Brain microvascular endothelial cell (primary cell): ENCODE results near the gene KARS1.

ENCODE experiments used
- DNase-seq: peaks from one replicate; pipeline ENCODE4 v3.0.0-alpha.2; 2020
- H3K27ac ChIP-seq: fragments of 250-450 bp; sonication (Bioruptor Pico); 2 replicates; pipeline ENCODE4 v1.5.1; 2020; ENCODE audit warnings: mild to moderate bottlenecking, moderate library complexity
- H3K27me3 ChIP-seq: fragments of 250-450 bp; sonication (Bioruptor Pico); replicated peaks from 2 replicates; pipeline ENCODE4 v1.5.1; 2020; ENCODE audit warnings: mild to moderate bottlenecking
- H3K36me3 ChIP-seq: fragments of 250-450 bp; sonication (Bioruptor Pico); replicated peaks from 2 replicates; pipeline ENCODE4 v1.5.1; 2020; ENCODE audit warnings: mild to moderate bottlenecking
- H3K4me3 ChIP-seq: 2 replicates; pipeline ENCODE4 v1.5.1; 2011; ENCODE audit warnings: low read depth, mild to moderate bottlenecking, control low read depth, low read length, moderate library complexity
- in situ Hi-C: cut with HindIII; loops from 2 replicates; pipeline ENCODE4 v1.10.0; 2017; ENCODE audit warnings: low sequenced_read_pairs, low pct_ligation_motif_present
- TF ChIP-seq, protein P1 (sequence below): IDR thresholded peaks from 2 replicates; pipeline ENCODE4 v1.5.1; 2011; ENCODE audit warnings: low read depth, mild to moderate bottlenecking, moderate library complexity, low read length, control low read depth, inconsistent platforms; ENCODE audit errors: missing control alignments

The KARS1 gene

DNA sequence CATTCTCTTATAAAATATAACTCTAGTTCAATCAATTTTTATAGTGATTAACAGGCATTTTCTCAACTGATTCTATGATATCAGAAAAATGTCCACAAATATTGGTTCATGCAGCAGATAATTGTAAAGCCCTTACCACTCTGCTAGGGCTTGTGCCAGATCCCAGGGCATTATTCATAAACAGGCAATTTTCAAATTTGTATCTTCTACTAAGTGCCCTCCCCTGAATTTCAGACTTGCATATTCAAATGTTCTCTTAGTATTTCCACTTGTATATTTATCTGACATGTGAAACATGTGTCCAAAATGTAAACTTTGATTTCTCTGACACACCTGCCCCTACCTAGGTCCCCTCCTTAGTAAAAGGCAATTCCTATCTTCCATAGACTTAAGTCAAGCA is 20.0 kb upstream of the KARS1 start:
- in situ Hi-C loops, result no loop called here
- H3K27me3 ChIP-seq, result no peaks in the 10 kb centered on the region
- H3K4me3 ChIP-seq, result no peak overlapping the region
- H3K27ac ChIP-seq, result no peak overlapping the region
- no peaks in the 10 kb centered on the region for H3K36me3 ChIP-seq
- TF ChIP-seq, protein P1, sequence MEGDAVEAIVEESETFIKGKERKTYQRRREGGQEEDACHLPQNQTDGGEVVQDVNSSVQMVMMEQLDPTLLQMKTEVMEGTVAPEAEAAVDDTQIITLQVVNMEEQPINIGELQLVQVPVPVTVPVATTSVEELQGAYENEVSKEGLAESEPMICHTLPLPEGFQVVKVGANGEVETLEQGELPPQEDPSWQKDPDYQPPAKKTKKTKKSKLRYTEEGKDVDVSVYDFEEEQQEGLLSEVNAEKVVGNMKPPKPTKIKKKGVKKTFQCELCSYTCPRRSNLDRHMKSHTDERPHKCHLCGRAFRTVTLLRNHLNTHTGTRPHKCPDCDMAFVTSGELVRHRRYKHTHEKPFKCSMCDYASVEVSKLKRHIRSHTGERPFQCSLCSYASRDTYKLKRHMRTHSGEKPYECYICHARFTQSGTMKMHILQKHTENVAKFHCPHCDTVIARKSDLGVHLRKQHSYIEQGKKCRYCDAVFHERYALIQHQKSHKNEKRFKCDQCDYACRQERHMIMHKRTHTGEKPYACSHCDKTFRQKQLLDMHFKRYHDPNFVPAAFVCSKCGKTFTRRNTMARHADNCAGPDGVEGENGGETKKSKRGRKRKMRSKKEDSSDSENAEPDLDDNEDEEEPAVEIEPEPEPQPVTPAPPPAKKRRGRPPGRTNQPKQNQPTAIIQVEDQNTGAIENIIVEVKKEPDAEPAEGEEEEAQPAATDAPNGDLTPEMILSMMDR, result no peak
- DNase-seq, result no peak

DNA sequence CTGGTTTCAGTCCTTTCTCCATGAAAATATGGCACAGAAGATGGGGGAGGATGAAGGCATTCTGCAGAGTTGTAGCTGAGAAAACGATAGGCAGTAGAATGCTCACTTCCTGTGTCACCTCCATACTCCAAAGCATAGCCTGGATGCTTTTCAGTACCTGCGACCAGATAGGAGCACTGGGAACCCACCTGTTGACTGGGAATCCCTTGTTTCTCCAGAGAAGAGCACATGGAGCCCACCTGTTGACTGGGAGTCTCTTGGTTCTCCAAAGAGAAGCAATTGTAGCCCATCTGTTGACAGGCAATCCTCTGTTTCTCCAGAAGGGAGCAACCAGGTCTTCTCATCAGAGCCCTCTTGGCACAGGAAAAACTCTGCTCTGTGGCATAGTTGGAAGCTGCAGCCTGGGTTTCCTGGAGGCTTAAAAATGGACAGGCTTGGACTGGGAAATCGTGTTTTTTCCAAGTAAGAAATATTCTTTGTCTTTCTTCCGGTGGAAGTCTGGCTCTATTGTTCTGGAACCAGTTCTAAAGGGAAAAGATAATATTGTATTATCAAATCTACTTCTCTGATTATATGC is 13.3 kb upstream of the KARS1 start:
- TF ChIP-seq, protein P1, result no peak
- in situ Hi-C loops, result no loop called here
- no peaks in the 10 kb centered on the region for H3K27me3 ChIP-seq
- DNase-seq, result no peak
- no peak overlapping the region for H3K4me3 ChIP-seq
- H3K27ac ChIP-seq, result no peak overlapping the region
- peaks cover 24% of the 10 kb centered on the region for H3K36me3 ChIP-seq

DNA sequence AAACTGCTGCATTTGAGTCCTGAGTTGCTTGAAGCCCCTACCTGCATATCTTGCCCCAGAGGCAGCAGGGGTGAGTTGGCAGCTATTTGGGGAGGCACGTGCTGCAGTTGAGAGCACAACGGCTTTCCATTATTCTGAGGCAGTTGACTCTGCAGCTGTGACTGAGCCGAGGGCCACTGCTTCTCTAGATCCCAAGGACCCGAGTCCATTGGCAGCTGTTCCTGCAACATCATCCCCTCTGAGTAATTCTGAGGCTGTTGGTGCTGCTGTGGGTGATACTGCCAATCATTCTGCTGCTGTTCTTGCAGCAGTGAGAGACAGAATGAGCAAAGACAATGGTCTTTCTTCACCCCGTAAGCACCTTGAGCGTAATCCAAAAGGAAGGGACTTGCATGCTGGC is 12.9 kb upstream of the KARS1 start:
- no peak for DNase-seq
- no peak overlapping the region for H3K27ac ChIP-seq
- no peak overlapping the region for H3K4me3 ChIP-seq
- peaks cover 29% of the 10 kb centered on the region for H3K36me3 ChIP-seq
- no peaks in the 10 kb centered on the region for H3K27me3 ChIP-seq
- TF ChIP-seq, protein P1, result no peak
- in situ Hi-C loops, result no loop called here

DNA sequence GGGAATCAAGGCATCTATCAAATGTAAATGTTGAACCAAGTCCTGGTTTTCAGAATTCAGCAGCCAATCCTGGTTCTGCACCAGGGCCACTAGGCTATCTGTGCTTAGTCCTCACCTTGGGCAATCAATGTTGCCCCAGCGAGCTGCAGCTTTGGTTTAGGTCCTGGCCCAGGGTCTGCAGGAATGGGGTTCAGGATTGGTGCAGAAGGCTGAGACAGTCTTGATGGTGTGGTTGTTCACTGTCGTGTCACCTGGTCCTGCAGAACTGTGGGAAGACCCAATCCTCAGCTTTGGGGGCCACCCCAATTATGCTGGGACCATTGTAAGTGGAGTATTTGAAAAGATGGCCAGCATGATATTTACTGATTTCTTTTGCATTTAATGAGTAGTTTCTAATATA is 10.7 kb upstream of the KARS1 start:
- in situ Hi-C loops, result no loop called here
- Histone ChIP-seq H3K36me3 (peaks cover 40% of the 10 kb centered on the region), H3K27ac (no peak overlapping the region), H3K27me3 (no peaks in the 10 kb centered on the region), H3K4me3 (no peak overlapping the region)
- no peak for DNase-seq
- TF ChIP-seq, protein P1, result no peak

DNA sequence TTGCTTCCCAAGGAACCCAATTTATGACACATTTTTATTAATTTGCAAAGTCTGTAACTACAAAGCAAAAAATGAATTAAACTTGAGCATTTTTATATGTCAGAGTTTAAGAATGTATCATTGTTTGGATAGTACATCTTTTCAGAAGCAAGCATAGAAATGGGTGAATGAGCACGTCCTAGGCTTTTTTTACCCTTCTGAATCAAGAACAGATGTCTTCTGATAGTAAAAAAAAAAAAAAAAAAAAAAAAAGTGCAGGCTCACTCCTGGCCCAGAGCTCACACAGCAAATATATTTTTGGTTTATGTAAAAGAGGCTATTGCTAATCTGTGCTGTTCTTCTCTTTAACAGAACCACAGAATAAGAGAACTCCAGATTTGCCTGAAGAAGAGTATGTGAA is 6.5 kb upstream of the KARS1 start:
- in situ Hi-C loops, result no loop called here
- DNase-seq, result no peak
- Histone ChIP-seq H3K36me3 (peaks cover 40% of the 10 kb centered on the region), H3K4me3 (no peak overlapping the region), H3K27me3 (no peaks in the 10 kb centered on the region), H3K27ac (no peak overlapping the region)
- TF ChIP-seq, protein P1, result no peak

DNA sequence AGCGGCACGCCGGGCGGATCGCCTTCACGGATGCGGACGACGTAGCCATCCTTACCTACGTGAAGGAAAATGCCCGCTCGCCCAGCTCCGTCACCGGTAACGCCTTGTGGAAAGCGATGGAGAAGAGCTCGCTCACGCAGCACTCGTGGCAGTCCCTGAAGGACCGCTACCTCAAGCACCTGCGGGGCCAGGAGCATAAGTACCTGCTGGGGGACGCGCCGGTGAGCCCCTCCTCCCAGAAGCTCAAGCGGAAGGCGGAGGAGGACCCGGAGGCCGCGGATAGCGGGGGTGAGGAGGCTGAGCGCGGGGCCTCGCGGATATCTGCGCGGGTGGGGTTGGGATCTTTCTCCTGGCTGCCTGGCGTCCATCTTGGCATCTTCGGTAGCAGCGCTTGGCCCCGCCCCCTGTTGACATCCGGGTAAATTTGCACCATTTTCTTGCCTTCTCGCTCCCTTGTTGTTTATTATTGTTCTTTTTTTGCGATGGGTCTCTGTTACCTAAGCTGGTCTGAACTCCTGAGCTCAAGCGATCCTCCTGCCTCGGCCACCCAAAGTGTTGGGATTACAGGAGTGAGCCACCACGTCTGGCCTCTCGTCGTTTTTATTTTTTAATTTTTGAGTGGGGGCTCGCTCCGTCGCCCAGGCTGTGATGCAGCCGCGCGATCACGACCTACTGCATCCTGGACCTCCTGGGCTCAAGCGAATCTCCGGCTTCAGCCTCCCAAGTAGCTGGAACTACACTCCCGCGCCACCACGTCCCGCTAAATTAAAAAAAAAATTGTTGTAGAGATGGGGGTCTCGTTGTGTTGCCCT is 1.0 kb upstream of the KARS1 start:
- TF ChIP-seq, protein P1, result no peak
- in situ Hi-C loops, result no loop called here

More for the DNA sequence above, 1.0 kb upstream of the KARS1 start:
- Histone ChIP-seq H3K27ac (peak overlapping the region; percentile 84), H3K4me3 (peak overlapping the region; percentile 97), H3K36me3 (peaks cover 6% of the 10 kb centered on the region), H3K27me3 (no peaks in the 10 kb centered on the region)
- peak; percentile 78 for DNase-seq
